Glomerular visceral epithelial cell (primary cell): ENCODE data around the gene BCL2L15.
"Not testable (repeated sequence)": the region's sequence is repeated elsewhere in the genome, so short reads cannot be mapped to it uniquely, and the experiment has no call there.

Experiments
- DNase-seq: peaks from one replicate; pipeline ENCODE4 v3.0.0-alpha.2; 2016; ENCODE audit errors: extremely low spot score

The BCL2L15 gene

DNA sequence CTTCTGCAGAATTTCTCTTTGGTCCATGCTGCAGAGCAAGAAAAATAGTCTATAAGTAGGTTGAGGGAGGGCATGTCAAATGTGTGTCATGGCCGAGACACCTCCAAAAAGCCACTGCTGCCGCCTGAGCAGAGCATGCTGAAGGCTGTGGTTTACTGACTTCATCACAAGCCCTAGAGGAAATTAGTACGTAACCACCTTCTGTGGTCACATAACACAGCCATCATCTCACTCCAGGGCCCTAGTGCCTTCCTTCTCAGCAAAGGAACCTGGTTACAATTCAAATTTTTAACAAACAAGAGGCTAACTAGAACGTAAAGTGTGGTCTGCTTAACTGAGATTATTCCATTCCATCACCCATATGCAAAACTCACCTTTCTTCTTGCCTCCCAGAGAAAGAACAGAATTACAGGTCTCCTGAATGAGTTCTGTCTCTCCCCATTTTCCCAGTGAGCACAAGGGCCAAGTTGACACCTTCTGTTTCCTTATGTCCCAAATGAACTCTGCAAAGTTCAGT lies 15.7 kb downstream of the BCL2L15 start, which contains the start of gene PTPN22:
Gene PTPN22, minus strand, starts transcription at position 116 of the 517 bp plus-strand sequence.
- DNase-seq = peak; percentile 85

DNA sequence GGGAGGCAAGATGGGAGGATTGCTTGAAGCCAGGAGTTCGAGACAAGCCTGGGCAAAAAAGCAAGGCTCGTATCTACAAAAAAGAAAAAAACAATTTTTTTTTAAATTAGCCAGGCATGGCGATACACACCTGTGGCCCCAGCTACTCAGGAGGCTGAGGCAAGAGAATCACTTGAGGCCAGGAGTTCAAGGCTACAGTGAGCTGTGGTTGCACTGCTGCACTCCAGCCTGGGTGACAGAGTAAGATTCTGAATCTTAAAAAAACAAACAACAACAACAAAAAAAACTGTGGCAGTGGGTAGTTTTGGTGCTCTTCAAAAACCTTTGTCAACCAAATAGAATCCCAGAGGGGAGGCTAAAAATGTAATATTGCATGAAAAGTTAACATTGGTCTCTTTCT lies 16.6 kb downstream of the BCL2L15 start:
- DNase-seq = no peak

DNA sequence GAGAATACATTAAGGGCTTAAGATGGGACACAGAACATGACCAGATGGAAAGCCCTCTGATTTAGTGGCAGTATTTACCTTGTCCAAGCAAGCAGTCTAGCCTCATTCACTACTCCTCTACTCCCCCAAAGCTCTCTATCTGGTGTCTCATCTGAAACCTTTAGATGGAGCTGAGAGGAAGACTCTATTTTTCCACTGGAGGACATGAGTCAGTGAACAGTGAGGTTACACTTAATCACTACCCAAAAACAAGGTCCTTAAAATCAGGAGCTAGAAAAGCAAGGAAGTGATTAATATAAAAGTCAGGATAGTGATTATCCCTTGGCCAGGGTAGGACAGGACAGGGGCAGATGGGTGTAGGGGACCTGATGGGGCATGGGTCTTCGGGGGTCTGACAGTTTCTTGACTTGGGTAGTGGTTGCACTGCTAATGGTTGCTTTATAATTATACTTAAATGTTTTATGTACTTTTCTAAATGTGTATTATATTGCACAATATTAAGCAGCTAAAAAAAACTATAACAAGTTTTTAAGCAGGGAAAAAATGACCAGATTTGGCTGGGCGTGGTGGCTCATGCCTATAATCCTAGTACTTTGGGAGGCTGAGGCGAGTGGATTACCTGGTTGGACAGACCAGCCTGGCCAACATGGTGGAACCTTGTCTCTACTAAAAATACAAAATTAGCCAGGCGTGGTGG lies 18.8 kb downstream of the BCL2L15 start:
- DNase-seq = no peak

DNA sequence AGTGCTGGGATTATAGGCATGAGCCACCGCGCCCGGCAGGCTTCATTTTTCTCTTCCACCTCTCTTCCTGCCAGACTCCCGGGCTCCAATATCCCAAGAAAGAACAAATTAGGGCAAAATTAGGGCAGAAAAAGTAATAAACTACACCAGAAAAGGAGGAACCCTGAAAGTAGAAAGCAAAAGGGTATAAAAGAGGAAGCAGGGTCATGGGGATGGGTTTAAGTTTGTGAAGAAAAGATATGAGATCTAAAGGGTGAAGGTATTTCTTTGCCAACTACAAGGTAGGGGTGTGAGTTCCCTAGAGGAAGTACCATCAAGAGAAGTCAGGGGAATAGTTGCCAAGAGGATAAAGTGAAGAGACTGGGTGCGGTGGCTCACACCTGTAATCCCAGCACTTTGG lies 25.7 kb downstream of the BCL2L15 start:
- no peak for DNase-seq

- DNase-seq = peak; percentile 18
These were observed 26.5 kb downstream of the BCL2L15 start for GRCh38 chr1:113860891-113861290.

DNA sequence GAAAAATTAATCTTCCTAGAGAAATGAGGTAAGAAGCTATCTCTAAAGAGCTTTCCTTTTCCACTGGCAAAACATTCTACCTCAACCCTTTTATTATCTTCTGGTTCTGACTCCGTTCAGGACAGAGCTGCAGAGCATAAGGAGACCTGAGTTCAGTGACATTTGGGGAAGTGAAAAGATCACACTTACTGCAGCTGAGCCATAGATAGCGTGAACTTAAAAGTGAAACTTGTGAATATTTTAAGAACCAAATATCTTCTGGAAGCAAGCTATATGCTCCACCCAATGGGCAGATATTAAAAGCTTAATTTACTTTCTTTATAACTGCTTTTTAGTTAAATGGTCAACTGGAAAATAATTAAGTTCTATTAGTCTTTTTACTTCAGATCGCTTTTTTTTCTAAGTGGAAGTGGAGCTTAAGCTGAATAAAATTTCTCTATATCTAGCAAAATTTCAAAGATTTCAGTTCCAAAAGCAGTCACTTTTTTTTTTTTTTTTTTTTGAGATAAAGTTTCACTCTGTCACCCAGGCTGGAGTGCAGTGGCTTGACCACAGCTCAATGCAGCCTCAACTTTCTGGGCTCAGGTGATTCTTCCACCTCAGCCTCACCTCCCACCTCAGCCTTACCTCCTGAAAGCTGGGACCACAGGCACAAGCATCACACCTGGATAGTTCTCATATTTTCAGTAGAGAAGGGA lies 27.8 kb downstream of the BCL2L15 start:
- DNase-seq = no peak

GRCh38 chr1:113858982-113859381 lies 28.4 kb downstream of the BCL2L15 start:
- no peak for DNase-seq

DNA sequence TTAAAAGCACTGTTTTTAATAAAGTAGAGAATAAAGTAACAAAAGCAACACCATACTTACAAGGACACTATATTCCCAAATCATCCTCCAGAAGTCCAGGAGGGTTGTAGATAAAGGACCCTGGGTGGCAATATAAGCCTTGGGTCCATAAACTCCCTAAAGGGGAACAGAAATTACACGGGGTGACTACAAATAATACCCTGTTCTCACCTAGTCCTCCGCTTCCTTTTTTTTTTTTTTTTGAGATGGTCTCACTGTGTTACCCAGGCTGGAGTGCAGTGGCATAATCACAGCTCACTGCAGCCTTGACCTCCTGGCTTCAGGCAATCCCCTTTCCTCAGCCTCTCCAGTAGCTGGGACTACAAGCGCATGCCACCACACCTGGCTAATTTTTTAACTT lies 29.0 kb downstream of the BCL2L15 start:
- no peak for DNase-seq

DNA sequence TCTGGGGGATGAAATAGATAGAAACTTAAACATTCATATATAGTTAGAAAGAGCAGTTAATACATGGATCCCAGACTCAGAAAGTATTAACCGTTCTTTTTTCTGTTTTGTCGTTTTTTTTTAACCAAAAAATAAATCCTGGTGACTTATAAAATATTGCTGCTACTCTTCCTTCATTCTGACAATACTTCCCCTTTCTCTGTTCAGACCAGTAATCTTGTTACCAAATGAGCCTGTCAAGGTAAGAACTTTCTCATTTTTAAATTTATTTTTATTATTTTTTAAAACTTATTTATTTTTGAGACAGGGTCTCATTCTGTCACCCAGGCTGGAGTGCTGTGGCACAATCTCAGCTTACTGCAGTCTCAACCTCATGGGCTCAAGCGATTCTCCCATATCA lies 29.6 kb downstream of the BCL2L15 start:
- no peak for DNase-seq

- no peak for DNase-seq
These were observed 31.0 kb downstream of the BCL2L15 start for GRCh38 chr1:113856401-113856790.

GRCh38 chr1:113855630-113856400 lies 31.6 kb downstream of the BCL2L15 start:
- no peak for DNase-seq

GRCh38 chr1:113854234-113854633 lies 33.1 kb downstream of the BCL2L15 start:
- no peak for DNase-seq

- not testable (repeated sequence) for DNase-seq
These were observed 34.7 kb downstream of the BCL2L15 start for GRCh38 chr1:113852694-113853093.

DNA sequence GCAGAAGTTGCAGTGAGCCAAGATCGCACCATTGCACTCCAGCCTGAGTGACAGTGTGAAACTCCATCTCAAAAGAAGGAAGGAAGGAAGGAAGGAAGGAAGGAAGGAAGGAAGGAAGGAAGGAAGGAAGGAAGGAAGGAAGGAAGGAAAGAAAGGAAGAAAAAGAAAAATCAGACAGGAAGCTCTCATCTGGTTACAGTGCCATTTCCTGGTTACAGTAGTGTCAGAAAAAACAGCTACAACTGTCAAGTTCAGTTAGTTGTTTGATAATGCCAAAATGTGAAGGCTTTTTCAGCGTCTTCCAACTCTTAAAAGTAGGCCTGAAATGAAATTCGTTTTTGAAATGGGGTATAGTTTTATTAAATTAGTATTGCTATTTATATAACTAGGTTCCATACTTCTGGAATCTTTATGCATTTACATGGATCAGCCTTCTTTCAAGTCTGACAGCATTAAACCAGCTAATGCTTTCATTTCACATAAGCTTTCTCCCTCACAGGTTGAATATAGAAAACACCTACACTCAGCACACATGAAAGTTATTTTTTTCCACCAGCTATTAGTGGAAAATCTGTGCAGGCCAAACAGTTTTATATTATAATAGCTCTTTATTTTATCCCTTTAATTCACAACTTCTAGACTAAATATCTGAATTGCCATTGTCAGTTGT lies 37.1 kb downstream of the BCL2L15 start:
- DNase-seq = no peak

- DNase-seq = no peak
These were observed 38.3 kb downstream of the BCL2L15 start for GRCh38 chr1:113849072-113849471.

GRCh38 chr1:113846391-113847035 lies 40.9 kb downstream of the BCL2L15 start:
- DNase-seq = no peak

- DNase-seq = no peak
These were observed 50.8 kb downstream of the BCL2L15 start for GRCh38 chr1:113836534-113836933.

GRCh38 chr1:113835686-113836290 lies 51.6 kb downstream of the BCL2L15 start:
- peak; percentile 58 for DNase-seq

DNA sequence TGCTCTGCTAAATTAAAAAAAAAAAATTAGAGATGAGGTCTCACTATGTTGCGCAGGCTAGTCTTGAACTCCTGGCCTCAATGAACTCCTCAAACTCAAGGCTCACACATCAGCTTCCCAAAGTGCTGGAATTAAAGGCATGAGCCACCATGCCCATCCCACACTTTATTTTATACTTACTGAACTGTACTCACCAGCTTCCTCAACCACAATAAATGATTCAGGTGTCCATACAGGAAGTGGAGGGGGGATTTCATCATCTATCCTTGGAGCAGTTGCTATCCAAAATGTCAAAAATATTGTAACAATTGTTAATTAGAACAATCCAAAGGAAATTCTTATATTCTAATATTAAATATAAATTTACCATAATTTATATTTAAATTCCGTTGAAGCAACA lies 52.7 kb downstream of the BCL2L15 start:
- peak; percentile 10 for DNase-seq
